Spleen (tissue), 3 donors: Measurements from ENCODE around the gene WLS.

Experiments used
- POLR2A ChIP-seq, 3 donors: fragments of 450-650 bp; IDR thresholded peaks; one replicate each; pipeline ENCODE4 v1.5.1; 2017; ENCODE audit warnings: antibody characterized with exemption in 3 of 3, mild to moderate bottlenecking in 1 of 3
- POLR2AphosphoS5 ChIP-seq, 3 donors: sonication (generic); formaldehyde crosslinking; IDR thresholded peaks; one replicate each; pipeline ENCODE4 v1.5.1; 2017; ENCODE audit warnings: antibody characterized with exemption in 3 of 3

GRCh38 chr1:68188644-68189340 is 43.5 kb downstream of the WLS start:
- TF ChIP-seq POLR2AphosphoS5 (IDR thresholded peaks at IDR 0.05) = no peak
- TF ChIP-seq POLR2A (IDR thresholded peaks at IDR 0.05) = no peak
